Upper lobe of left lung (tissue), 6 donors: ENCODE data around the gene UBE4A. TPM values are rescaled to one million over a fixed set of nuclear protein-coding genes. Genes with fewer than 3 reads are reported as not detected.

Experiments
- ATAC-seq, 2 donors: fragments of 200-7000 bp; cut with Tn5 transposase; one replicate each; pipeline ENCODE4 v1.9.1; 2022; ENCODE audit warnings: mild to moderate bottlenecking in 2 of 2, moderate library complexity in 2 of 2; ENCODE audit not compliant: low FRiP score in 2 of 2
- DNase-seq, 2 donors: peaks; one replicate each; pipeline ENCODE4 v3.0.0-alpha.2; 2019 to 2020
- H3K27ac ChIP-seq, 4 donors: fragments of 200-600 bp; sonication (generic); one replicate each; pipeline ENCODE4 v1.5.1; 2016 to 2019
- H3K27me3 ChIP-seq, 4 donors: fragments of 200-600 bp; sonication (generic); one replicate each; pipeline ENCODE4 v1.5.1; 2017 to 2019
- H3K36me3 ChIP-seq, 4 donors: fragments of 200-600 bp; sonication (generic); one replicate each; pipeline ENCODE4 v1.5.1; 2016 to 2019
- H3K4me1 ChIP-seq, 4 donors: fragments of 200-600 bp; sonication (generic); one replicate each; pipeline ENCODE4 v1.5.1; 2018 to 2019
- H3K4me3 ChIP-seq, 4 donors: fragments of 200-600 bp; sonication (generic); one replicate each; pipeline ENCODE4 v1.5.1; 2017 to 2019; ENCODE audit warnings: mild to moderate bottlenecking in 2 of 4, moderate library complexity in 1 of 4
- H3K9me3 ChIP-seq, 4 donors: fragments of 200-600 bp; sonication (generic); one replicate each; pipeline ENCODE4 v1.5.1; 2018 to 2019
- CTCF ChIP-seq, 6 experiments: fragments of 450-650 bp in 4 of 6; fragments of 200-600 bp in 2 of 6; sonication (generic) in 2 of 6; IDR thresholded peaks; one replicate each; pipeline ENCODE4 v1.5.1; 2016 to 2019; ENCODE audit warnings: antibody characterized with exemption in 6 of 6
- EP300 ChIP-seq, 4 donors: sonication (generic); formaldehyde crosslinking; IDR thresholded peaks; one replicate each; pipeline ENCODE4 v1.5.1; 2017; ENCODE audit warnings: antibody characterized with exemption in 4 of 4, control low read depth in 2 of 4
- POLR2A ChIP-seq, 4 donors: fragments of 450-650 bp; IDR thresholded peaks; one replicate each; pipeline ENCODE4 v1.5.1; 2016 to 2017; ENCODE audit warnings: antibody characterized with exemption in 4 of 4, mild to moderate bottlenecking in 2 of 4
- POLR2AphosphoS5 ChIP-seq, 2 donors: sonication (generic); formaldehyde crosslinking; IDR thresholded peaks; one replicate each; pipeline ENCODE4 v1.5.1; 2017; ENCODE audit warnings: antibody characterized with exemption in 2 of 2
- WGBS, 2 donors: methylation state at CpG; one replicate each; pipeline ENCODE4 v1.1.5; 2017 to 2018; 5-methylcytosine and 5-hydroxymethylcytosine counted together
- total RNA-seq, 6 donors: library from RNA; depleted of rRNA in 4 of 6; stranded (reverse); fragments of >200 nt in 4 of 6; gene quantifications; one replicate each; pipeline versions ENCODE4 v1.1.0 to v1.2.1, GENCODE V29; 2016 to 2021
- donor health status: DM: no; HTN: no; CAD: no; lungs with moderate emphysema.
- donor health status: DM: no; HTN: yes; CAD: no; lungs with severe emphysema.

The UBE4A gene
- total RNA-seq, 6 donors from 2014 or later, result 22.5 to 49.2 (median 38.2) TPM

- Histone ChIP-seq H3K36me3 (no peaks in the 10 kb centered on the region), H3K27me3 (no peaks in the 10 kb centered on the region), H3K27ac (peak overlapping the region; percentile 35 to 48 (median 42)), H3K4me1 (peaks cover 34 to 53% (median 44%) of the 10 kb centered on the region in 4 donors), H3K9me3 (no peaks in the 10 kb centered on the region), H3K4me3 (no peak overlapping the region)
- TF ChIP-seq POLR2AphosphoS5 (IDR thresholded peaks at IDR 0.05) (no peak), EP300 (IDR thresholded peaks at IDR 0.05) (no peak), POLR2A (IDR thresholded peaks at IDR 0.05) (no peak), CTCF (IDR thresholded peaks at IDR 0.05) (no peak)
- no peak for DNase-seq
- ATAC-seq, result peak in 1 of 2 donors; percentile 33
- WGBS, 2 donors, result 52 to 76% methylated on average over 11 of the region's 11 CpGs
These were observed 40.6 kb upstream of the UBE4A start for GRCh38 chr11:118318581-118319336.

DNA sequence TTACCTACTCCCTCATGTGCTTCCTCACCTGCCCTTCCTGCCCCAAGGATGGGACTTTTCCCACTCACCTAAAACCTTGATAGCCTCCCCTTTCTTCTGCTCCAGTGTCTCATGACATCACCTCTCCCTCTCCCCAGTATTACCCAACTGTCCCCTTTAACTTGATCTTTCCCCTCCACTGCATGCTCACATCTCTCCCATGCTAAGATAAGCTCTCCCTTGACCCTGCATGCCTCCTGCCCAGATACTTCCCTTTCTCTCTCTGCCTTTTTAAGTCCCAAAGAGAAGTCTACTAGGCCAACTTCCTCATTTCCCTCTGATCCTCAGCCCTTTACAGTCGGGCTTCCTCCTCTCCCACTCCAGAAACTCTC lies 40.1 kb upstream of the UBE4A start:
- Histone ChIP-seq H3K36me3 (no peaks in the 10 kb centered on the region), H3K27me3 (no peaks in the 10 kb centered on the region), H3K4me1 (peaks cover 34 to 53% (median 42%) of the 10 kb centered on the region in 4 donors), H3K4me3 (no peak overlapping the region), H3K27ac (peak overlapping the region; percentile 35 to 48 (median 42)), H3K9me3 (no peaks in the 10 kb centered on the region)
- ATAC-seq (peak; percentile 64), DNase-seq (peak in 1 of 2 donors; percentile 37)
- TF ChIP-seq POLR2A (IDR thresholded peaks at IDR 0.05) (no peak), POLR2AphosphoS5 (IDR thresholded peaks at IDR 0.05) (no peak), CTCF (IDR thresholded peaks at IDR 0.05) (no peak), EP300 (IDR thresholded peaks at IDR 0.05) (no peak)
- WGBS, 2 donors, result 18 to 50% methylated on average over 1 of the region's 1 CpG

DNA sequence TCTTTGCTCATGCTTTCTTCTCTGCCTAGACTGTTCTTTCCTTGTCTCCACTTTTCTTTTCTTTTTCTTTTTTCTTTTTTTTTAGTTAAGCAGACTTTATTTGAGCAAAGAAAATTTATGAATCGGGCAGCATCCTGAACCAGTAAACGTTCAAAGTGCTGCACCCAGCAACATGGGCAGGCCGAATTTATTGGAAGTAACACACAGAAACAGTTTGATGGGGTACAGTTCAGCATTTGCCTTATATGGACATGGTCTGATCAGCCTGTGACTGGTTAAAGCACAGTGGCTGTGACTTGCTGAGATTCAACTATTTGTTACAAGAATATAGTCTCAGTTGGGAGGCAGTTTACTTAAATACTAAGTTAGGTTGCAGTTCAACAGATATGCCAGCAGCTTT lies 38.9 kb upstream of the UBE4A start:
- ATAC-seq, result no peak
- 87 to 96% methylated on average over 3 of the region's 3 CpGs for WGBS, 2 donors
- H3K27me3 ChIP-seq, result no peaks in the 10 kb centered on the region
- no peaks in the 10 kb centered on the region for H3K36me3 ChIP-seq
- H3K27ac ChIP-seq, result no peak overlapping the region
- DNase-seq, result no peak
- TF ChIP-seq EP300 (IDR thresholded peaks at IDR 0.05) (no peak), POLR2AphosphoS5 (IDR thresholded peaks at IDR 0.05) (no peak), POLR2A (IDR thresholded peaks at IDR 0.05) (no peak), CTCF (IDR thresholded peaks at IDR 0.05) (no peak)
- H3K4me1 ChIP-seq, result peaks cover 31 to 45% (median 36%) of the 10 kb centered on the region in 4 donors
- no peaks in the 10 kb centered on the region for H3K9me3 ChIP-seq
- H3K4me3 ChIP-seq, result no peak overlapping the region

GRCh38 chr11:118321386-118322082 lies 37.9 kb upstream of the UBE4A start:
- peaks cover 21 to 35% (median 26%) of the 10 kb centered on the region in 4 donors for H3K4me1 ChIP-seq
- WGBS, 2 donors, result 55 to 67% methylated on average over 5 of the region's 5 CpGs
- no peak overlapping the region for H3K4me3 ChIP-seq
- ATAC-seq, result peak in 1 of 2 donors; percentile 59
- no peak overlapping the region for H3K27ac ChIP-seq
- no peaks in the 10 kb centered on the region for H3K36me3 ChIP-seq
- DNase-seq, result no peak
- no peaks in the 10 kb centered on the region for H3K27me3 ChIP-seq
- H3K9me3 ChIP-seq, result no peaks in the 10 kb centered on the region
- TF ChIP-seq EP300 (IDR thresholded peaks at IDR 0.05) (no peak), POLR2A (IDR thresholded peaks at IDR 0.05) (no peak), POLR2AphosphoS5 (IDR thresholded peaks at IDR 0.05) (no peak), CTCF (IDR thresholded peaks at IDR 0.05) (no peak)
